GM18861 (cell line): ENCODE measurements around the gene TPX2.
"Not testable (repeated sequence)": the region's sequence is repeated elsewhere in the genome, so short reads cannot be mapped to it uniquely, and the experiment has no call there.

Experiments used
- ATAC-seq: cut with Tn5 transposase; IDR thresholded peaks from one replicate; pipeline ENCODE4 v1.9.1; 2021; ENCODE audit not compliant: unreplicated experiment

TPX2 gene

GRCh38 chr20:31811198-31811597 is 72.1 kb downstream of the TPX2 start:
- no peak for ATAC-seq

DNA sequence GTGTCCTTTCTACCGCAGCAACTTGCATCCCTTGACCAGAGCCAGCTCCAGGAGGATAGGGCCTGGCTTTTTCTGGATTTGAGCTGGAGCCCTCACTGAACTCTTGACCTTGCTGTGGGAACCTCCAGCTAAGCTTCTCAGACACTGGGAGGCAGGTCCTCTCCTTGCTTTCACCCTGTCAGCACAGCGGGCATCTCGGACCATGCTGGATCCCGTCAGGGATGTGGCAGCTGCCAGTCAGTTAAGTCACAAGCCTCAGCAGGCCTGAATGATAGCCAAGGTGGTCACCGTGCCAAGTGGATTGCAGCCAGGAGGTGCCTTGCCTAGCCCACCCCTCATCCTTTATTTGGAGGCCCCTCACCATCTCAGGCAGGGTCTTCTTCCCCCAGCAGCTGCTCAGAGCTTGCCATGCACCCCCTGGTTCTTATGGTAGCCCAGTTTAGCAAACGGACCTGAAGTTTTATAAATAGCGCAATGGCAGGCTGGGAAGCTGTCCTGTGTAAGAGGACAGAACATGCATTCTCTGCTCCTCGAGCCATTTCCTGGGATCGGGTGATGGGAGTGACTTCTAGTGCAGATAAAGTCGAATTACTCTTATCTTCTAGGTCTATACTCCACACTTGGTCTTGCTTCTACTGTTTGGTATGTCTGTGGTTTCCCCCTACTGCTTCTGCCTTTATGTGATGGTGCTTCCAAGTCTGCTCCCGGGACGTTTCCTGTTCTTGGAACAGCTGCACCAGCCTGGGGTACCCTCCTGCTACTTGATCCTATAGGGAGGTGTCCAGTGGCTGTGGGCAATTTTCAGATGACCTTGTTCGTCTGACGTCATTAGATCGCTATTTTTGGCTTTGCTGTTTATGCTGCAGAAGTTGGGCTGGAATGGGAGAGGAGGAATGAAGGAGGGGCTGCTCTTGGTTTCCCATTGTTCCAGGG is 73.0 kb downstream of the TPX2 start:
- no peak for ATAC-seq

DNA sequence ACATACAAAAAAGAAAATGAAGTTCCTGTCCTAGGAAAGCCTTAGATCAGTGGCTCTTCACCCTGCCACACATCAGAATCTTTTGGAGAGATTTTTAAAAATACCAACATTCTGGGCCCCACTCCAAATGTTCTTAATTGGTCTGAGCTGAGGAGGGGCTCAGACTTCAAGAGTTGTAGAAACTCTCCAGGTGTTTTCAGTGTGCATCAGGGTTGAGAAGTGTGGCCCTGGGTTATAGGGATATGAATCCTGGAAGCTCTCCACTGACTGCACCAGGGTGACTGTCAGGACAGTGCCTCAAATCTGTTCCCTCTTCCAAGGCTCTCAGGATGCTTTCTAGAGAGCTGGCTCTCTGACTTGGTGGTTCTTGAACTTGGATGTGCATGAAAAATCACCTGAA is 74.5 kb downstream of the TPX2 start:
- ATAC-seq: no peak

DNA sequence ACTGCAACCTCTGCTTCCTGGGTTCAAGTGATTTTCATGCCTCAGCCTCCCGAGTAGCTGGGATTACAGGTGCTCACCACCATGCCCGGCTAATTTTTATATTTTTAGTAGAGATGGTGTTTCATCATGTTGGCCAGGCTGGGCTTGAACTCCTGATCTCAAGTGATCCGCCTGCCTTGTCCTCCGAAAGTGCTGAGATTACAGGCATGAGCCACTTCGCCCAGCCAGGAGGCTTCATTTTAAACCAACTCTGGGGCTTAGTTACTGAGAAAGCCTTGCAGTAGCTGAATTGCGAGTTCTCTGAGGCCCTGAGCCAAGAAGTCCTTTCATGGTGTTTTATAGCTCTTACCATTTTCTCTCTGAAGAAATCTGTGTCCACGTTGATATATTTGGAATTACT is 75.1 kb downstream of the TPX2 start:
- ATAC-seq: not testable (repeated sequence)

GRCh38 chr20:31815408-31816188 is 76.5 kb downstream of the TPX2 start:
- no peak for ATAC-seq

GRCh38 chr20:31816221-31816620 is 77.1 kb downstream of the TPX2 start:
- no peak for ATAC-seq

GRCh38 chr20:31817461-31817860 is 78.4 kb downstream of the TPX2 start:
- no peak for ATAC-seq

- ATAC-seq: no peak
Observed at GRCh38 chr20:31818376-31818908, 79.4 kb downstream of the TPX2 start.

DNA sequence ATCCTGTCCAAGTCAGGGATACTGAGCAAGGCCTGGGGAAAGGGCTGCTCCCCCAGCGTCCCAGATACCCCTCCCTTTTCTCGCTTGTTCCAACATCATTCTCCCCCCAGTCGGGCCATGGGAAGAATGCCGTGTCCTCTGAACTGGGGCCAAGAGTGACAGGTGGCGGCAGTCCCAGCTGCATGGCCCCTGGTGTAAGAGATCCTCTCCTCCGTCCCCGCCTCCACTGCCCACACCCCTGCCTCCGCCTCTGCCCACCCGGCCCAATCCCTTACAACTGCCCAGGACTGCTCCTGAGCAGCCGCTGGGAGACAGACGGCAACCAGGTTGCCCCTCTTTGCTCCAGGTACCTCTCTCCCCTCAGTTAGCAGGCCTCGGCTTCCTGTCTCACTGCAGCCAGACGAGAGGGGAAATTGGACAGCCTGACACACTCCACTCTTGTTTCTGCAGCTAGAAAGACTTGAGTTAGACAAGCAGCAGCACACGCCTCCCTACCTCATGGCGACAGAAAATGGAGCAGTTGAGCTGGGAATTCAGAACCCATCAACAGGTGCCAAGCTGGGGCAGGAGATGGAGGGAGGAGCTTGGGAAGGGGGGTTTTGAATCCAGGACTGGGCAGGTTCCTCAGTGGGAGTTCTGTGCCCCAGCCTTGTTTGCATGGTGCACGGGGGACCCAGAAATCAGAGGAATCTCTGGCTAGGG is 80.1 kb downstream of the TPX2 start, which contains the start of gene MYLK2:
Gene MYLK2, plus strand, starts transcription at position 274 of the 702 bp plus-strand sequence. Its CDS starts 225 bp downstream, at position 499.
- ATAC-seq: no peak

GRCh38 chr20:31820228-31820627 is 81.1 kb downstream of the TPX2 start:
- ATAC-seq: no peak

- ATAC-seq: no peak
Observed at GRCh38 chr20:31821427-31821826, 82.3 kb downstream of the TPX2 start.

GRCh38 chr20:31822421-31823330 is 83.6 kb downstream of the TPX2 start:
- no peak for ATAC-seq

DNA sequence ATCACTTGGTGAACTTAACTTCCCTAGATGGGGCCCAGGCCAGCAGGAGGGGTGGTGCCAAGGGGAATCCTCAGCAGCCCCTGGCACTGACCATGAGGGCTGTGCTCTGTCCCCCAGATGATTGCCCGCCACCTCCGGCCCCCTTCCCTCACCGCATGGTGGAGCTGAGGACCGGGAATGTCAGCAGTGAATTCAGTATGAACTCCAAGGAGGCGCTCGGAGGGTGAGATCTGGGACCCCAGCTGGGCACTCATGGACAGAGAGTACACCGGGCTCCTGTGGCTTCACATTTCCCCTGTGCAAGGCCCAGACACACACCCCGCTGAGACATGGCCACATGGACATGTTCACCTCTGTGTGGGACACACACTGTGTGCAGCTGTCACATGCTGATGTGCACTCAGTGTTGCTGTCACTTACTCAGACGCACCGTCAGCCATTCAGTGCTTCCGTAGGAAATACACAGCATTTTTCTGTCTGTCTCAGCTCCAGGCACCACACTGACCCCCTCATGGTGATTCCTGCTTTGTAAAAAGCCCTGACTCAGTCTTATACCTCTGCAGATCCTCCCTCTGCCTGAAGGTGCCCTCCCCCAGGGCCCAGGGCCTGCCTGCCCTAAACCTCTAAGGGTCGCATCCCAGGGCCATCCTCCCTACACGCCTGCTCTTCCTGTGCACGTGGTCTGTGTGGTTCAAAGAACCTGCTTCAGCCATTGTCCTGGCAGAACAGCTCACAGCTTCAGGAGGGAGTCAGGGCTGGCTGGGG is 84.5 kb downstream of the TPX2 start:
- no peak for ATAC-seq

DNA sequence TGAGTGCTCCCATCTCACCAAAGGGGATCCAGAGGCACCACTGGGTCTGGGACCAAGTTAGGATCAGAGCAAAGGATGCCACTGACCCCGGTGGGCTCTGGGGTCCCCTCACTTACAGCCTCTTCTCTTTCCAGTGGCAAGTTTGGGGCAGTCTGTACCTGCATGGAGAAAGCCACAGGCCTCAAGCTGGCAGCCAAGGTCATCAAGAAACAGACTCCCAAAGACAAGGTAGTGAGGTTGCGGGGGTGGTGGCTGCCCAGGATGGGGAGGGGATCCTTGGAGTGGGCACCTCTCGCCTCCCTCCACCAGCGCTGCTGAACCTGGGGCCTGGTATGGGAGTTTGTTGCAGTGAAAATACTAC is 85.0 kb downstream of the TPX2 start:
- ATAC-seq: no peak

DNA sequence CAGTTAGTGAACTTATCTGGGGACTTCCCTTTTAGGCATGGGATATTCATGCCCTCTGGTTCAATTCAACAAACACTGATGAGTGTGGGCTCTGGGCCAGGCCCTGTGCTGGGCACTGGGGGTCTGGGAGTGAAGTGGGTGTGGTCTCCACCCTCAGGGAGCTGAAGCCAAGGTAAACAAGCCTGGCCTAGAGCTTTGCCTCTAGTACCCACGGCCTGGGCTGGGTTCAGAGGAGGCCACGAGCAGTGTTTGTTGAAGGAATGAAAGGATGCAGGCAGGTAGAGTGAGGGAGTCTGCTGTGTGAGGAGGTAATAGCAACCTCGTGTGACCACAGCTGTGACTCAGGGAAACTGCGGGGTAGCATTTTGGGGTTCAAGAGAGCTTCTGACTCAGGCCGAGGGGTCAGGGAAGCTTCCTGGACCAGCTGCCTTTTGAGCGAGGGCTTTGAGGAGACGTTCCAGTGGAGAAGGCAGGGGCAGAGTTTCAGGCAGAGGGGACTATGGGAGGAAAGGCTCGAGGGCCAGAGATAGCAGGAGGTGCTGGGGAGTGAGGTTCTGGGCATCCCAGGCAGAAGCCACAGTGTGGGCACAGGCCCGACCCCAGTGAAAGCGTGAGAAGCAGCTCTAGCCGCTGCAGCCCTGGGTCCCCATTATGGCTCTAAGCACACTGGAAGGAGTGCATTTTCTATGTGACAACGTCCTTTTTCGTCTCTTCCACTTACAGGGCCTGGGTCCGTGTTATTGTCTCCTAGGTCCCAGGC is 85.6 kb downstream of the TPX2 start:
- ATAC-seq: no peak

DNA sequence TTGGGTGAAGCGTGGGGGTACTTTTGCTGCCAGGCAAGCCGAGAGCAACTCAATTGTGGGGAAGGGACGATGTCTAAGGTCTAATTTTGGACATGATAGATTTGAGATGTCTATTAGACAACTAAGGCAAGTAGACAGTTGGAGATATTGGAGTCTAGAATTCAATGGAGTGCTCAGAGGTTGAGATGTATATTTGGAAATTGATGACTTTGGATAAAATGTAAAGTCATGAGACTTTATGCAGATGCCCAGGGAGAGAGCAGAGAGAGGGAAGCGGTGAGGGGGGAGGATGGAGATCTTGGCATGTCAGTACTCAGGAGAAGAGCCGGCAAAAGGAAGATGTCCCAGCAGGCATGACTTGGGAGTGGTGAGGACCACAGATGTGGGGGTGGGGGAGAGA is 87.0 kb downstream of the TPX2 start:
- ATAC-seq: no peak

GRCh38 chr20:31827059-31827458 is 88.0 kb downstream of the TPX2 start:
- ATAC-seq: no peak

GRCh38 chr20:31828016-31828415 is 88.9 kb downstream of the TPX2 start:
- not testable (repeated sequence) for ATAC-seq

DNA sequence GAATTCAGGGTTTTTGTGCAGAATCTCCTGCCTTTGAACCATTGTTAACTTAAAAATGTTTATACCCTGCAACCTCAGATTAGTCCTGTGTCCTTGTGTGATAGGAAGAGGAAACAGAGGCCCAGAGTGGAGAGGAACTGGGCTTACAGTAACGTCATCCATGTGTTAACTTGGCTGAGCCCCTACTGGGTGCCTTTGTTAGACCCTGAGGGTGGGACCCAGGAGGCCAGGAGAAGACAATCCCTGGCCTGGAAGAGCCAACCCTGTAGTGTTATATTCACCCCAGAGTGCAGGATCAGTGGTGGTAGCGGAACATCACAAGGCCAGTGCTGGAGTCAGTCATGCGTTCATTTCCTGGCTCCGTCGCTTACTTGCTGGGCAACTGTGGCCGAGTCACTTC is 90.6 kb downstream of the TPX2 start:
- no peak for ATAC-seq
